A673 (cell line): ENCODE measurements around the gene XYLT1. TPM values are rescaled to one million over a fixed set of nuclear protein-coding genes. Genes with fewer than 3 reads are reported as not detected.

Experiments used
- BruUV-seq: library from RNA; stranded (reverse); fragments of 400-500 nt; replicated peaks from 2 replicates; lab custom pipeline; 2021; lab: Mats Ljungman, UMichigan
- CTCF ChIA-PET: fragments of 300-600 bp; sonication (Branson Sonifier 250); formaldehyde crosslinking; loops from one replicate; lab custom pipeline; 2022; ENCODE audit warnings: antibody characterized with exemption; lab: Charles Lee
- POLR2A ChIA-PET: fragments of 300-600 bp; sonication (Branson Sonifier 250); formaldehyde crosslinking; loops from one replicate; lab custom pipeline; 2022; ENCODE audit warnings: antibody characterized with exemption; ENCODE audit not compliant: low non-redundant PET; lab: Charles Lee
- DNase-seq: peaks from one replicate; pipeline ENCODE4 v3.0.0-alpha.2; 2015; ENCODE audit warnings: low spot score
- H3K27ac ChIP-seq: fragments of 200-600 bp; sonication (generic); 2 replicates; pipeline ENCODE4 v1.5.1; 2016; ENCODE audit warnings: mixed run types, low read depth, mild to moderate bottlenecking, mixed read lengths, antibody characterized with exemption, low read length; ENCODE audit not compliant: poor library complexity, severe bottlenecking
- H3K27me3 ChIP-seq: fragments of 200-600 bp; sonication (generic); replicated peaks from 2 replicates; pipeline ENCODE4 v1.6.1; 2017; ENCODE audit warnings: mixed run types, low read depth, mild to moderate bottlenecking, mixed read lengths, antibody characterized with exemption, low read length; ENCODE audit not compliant: insufficient read depth, poor library complexity
- H3K36me3 ChIP-seq: fragments of 200-600 bp; sonication (generic); 2 replicates; pipeline ENCODE4 v1.6.1; 2016; ENCODE audit warnings: mixed run types, mild to moderate bottlenecking, mixed read lengths, antibody characterized with exemption, low read length; ENCODE audit not compliant: insufficient read depth, poor library complexity, severe bottlenecking
- H3K4me1 ChIP-seq: fragments of 200-600 bp; sonication (generic); 2 replicates; pipeline ENCODE4 v1.6.1; 2017; ENCODE audit warnings: mixed run types, mild to moderate bottlenecking, mixed read lengths, antibody characterized with exemption, low read length; ENCODE audit not compliant: insufficient read depth, poor library complexity, severe bottlenecking
- H3K4me3 ChIP-seq: fragments of 200-600 bp; sonication (generic); 2 replicates; pipeline ENCODE4 v1.5.1; 2016; ENCODE audit warnings: low read depth, mixed run types, mild to moderate bottlenecking, mixed read lengths, low read length; ENCODE audit not compliant: poor library complexity, severe bottlenecking
- H3K9me3 ChIP-seq: fragments of 200-600 bp; sonication (generic); 2 replicates; pipeline ENCODE4 v1.6.1; 2016; ENCODE audit warnings: mixed run types, low read depth, mild to moderate bottlenecking, mixed read lengths, antibody characterized with exemption, low read length; ENCODE audit not compliant: poor library complexity, severe bottlenecking
- EZH2 ChIP-seq: fragments of 200-600 bp; sonication (generic); IDR thresholded peaks from 2 replicates; pipeline ENCODE4 v1.6.1; 2017; ENCODE audit warnings: borderline replicate concordance, low read depth, mild to moderate bottlenecking, mixed read lengths, antibody characterized with exemption, low read length; ENCODE audit not compliant: poor library complexity, severe bottlenecking
- intact Hi-C: fragments of 100-400 bp; cut with micrococcal nuclease; formaldehyde crosslinking; loops from one replicate; pipeline ENCODE4 v1.10.0; 2022; ENCODE audit not compliant: unreplicated experiment
- total RNA-seq: library from RNA; stranded (reverse); gene quantifications from 2 replicates; pipeline ENCODE4 v1.2.3, GENCODE V29; 2021
- TF ChIP-seq, protein P1 (sequence below): fragments of 300-800, 200-600 bp; sonication (generic); conservative IDR thresholded peaks from 2 replicates; pipeline ENCODE4 v1.5.1; 2017; ENCODE audit warnings: low read depth, mild to moderate bottlenecking, antibody characterized with exemption, low read length, moderate library complexity, mixed read lengths

Gene XYLT1
- total RNA-seq, 1 experiment from 2014 or later = 0.64 TPM

DNA sequence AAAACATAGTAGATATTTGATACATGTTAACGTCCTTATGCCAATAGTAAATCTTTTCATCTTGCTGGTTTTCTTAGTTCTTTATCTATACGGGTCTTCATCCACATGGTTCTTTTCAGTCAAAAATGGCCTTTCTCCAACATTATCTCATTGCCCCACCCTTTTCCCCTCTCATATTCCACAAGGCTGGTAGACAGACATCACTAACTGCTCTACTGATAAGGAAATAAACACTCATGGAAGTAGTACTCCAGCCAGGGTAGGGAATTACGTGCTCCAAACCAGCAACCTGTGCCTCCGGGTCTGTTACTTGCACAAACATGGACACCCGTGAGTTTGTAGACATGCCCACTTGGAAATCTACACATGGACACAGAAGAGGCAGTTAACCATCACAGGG is 141.4 kb downstream of the XYLT1 start:
- H3K27ac ChIP-seq = no peak overlapping the region
- ChIA-PET CTCF (no interaction called here), POLR2A (no interaction called here)
- no peak for TF ChIP-seq EZH2
- TF ChIP-seq, protein P1, sequence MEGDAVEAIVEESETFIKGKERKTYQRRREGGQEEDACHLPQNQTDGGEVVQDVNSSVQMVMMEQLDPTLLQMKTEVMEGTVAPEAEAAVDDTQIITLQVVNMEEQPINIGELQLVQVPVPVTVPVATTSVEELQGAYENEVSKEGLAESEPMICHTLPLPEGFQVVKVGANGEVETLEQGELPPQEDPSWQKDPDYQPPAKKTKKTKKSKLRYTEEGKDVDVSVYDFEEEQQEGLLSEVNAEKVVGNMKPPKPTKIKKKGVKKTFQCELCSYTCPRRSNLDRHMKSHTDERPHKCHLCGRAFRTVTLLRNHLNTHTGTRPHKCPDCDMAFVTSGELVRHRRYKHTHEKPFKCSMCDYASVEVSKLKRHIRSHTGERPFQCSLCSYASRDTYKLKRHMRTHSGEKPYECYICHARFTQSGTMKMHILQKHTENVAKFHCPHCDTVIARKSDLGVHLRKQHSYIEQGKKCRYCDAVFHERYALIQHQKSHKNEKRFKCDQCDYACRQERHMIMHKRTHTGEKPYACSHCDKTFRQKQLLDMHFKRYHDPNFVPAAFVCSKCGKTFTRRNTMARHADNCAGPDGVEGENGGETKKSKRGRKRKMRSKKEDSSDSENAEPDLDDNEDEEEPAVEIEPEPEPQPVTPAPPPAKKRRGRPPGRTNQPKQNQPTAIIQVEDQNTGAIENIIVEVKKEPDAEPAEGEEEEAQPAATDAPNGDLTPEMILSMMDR = no peak
- H3K9me3 ChIP-seq = no peaks in the 10 kb centered on the region
- DNase-seq = no peak
- H3K4me3 ChIP-seq = no peak overlapping the region
- intact Hi-C loops = no loop called here
- no peaks in the 10 kb centered on the region for H3K4me1 ChIP-seq
- no peaks in the 10 kb centered on the region for H3K36me3 ChIP-seq
- no peaks in the 10 kb centered on the region for H3K27me3 ChIP-seq
- no TSS peak for BruUV-seq

DNA sequence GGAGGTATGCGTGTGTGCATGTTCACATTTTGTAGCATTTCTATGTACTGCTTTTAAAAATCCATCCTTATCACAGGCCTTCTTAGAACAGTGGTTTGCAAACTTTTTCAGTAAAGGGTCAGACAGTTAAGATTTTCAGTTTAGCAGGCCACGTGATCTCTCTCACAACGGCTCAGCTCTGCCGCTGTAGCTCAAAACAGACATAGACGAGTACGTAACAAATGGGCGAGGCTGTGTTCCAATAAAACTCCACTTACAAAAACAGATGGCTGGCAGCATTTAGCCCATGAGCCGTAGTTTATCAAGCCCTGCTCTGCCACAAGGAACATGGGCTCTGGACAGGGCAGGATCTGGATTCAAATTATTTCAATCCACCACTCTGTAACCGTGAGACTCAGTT is 141.8 kb downstream of the XYLT1 start:
- Histone ChIP-seq H3K4me3 (no peak overlapping the region), H3K27me3 (no peaks in the 10 kb centered on the region), H3K36me3 (no peaks in the 10 kb centered on the region), H3K4me1 (no peaks in the 10 kb centered on the region), H3K9me3 (no peaks in the 10 kb centered on the region), H3K27ac (no peak overlapping the region)
- CTCF ChIA-PET = interaction anchor here (0.7 kb wide), 1 partner anchor 113 kb away, joined by 11 read pairs; no protein-coding TSS in a partner anchor
- no peak for DNase-seq
- POLR2A ChIA-PET = no interaction called here
- intact Hi-C loops = no loop called here
- TF ChIP-seq, protein P1 = no peak
- no peak for TF ChIP-seq EZH2
- BruUV-seq = no TSS peak

DNA sequence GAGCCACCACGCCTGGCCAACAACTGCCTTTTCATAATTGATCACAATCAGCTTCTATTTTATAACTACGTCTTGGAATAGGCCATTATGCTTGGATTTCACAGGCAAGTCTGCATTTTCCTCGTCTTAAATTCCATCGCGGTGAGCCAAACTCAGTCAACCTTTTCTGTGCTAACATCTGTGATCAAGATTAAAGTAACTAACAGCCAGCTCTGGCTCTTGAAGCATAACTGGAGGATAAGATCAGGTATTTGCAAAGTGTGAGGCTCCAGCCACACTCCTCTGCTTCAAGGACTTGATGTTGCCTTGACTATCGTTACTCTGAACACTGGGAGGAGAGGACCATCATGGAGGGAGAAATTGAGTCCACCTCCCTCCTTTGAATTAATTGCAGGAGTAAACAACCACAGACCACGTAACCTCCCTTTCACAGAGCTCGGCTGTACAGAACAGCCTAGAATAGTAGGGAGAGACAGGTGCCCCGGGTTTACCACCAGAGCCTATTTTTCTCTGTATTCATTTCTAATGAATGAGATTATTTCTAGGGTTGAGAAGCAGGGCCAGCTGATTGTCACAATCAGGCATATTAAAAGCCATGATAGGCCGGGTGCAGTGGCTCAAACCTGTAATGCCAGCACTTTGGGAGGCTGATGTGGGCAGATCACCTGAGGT is 143.0 kb downstream of the XYLT1 start:
- POLR2A ChIA-PET = no interaction called here

More for the DNA sequence above, 143.0 kb downstream of the XYLT1 start:
- DNase-seq = no peak
- intact Hi-C loops = no loop called here
- no peaks in the 10 kb centered on the region for H3K9me3 ChIP-seq
- no peaks in the 10 kb centered on the region for H3K4me1 ChIP-seq
- H3K27ac ChIP-seq = no peak overlapping the region
- CTCF ChIA-PET = no interaction called here
- H3K4me3 ChIP-seq = no peak overlapping the region
- no TSS peak for BruUV-seq
- no peaks in the 10 kb centered on the region for H3K27me3 ChIP-seq
- H3K36me3 ChIP-seq = no peaks in the 10 kb centered on the region
- TF ChIP-seq, protein P1 = no peak
- TF ChIP-seq EZH2 = no peak
